ENCODE measurements around the gene TMEM170B. TPM values are rescaled to one million over a fixed set of nuclear protein-coding genes. Genes with fewer than 3 reads are reported as not detected.
"Not testable (repeated sequence)": the region's sequence is repeated elsewhere in the genome, so short reads cannot be mapped to it uniquely, and the experiment has no call there.

Gene TMEM170B
- total RNA-seq, 2 donors from 2014 or later = 1.0 to 1.6 TPM

DNA sequence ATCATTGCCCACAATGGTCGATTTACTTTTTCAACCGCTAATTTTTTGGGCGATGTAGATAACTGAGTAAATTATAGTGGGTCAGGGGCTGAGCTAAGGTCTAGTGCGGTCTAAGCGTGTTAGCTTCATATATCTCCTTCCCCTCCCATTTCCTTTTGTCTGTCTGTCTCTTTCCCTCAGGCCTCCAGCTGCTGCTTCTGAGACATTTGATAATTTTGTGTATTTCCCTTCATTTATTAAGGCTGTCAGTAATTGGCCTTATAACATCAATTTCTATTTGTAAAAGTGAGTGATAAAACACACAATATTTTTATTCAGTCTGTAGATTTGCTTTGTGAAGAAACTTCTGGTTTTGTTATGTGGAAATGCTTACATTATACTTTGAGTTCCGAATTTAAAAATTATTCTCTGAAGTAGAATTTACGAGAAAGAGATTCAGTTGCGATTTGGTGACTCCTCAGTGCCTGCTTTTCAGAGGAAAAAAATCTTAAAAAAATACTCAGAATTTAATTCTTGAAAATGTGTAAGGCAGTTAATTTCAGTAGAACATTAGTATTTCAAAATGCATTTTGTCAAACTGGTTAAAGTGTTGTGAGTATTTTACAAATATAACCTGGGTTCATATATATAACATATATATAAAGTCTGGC is 1.4 kb downstream of the TMEM170B start:
- H3K9me3 Mint-ChIP-seq = no peaks in the 10 kb centered on the region
- H3K27ac Mint-ChIP-seq = peak overlapping the region; percentile 91
- peak overlapping the region; percentile 83 to 87 for H3K4me3 Mint-ChIP-seq
- DNase-seq (no peak), ATAC-seq (replicated peaks in 1 of 2) (no peak)
- peaks cover 7% of the 10 kb centered on the region for H3K4me1 Mint-ChIP-seq (ENCODE audit: low read depth)
- peaks cover 0 to 3% of the 10 kb centered on the region in 2 donors for H3K36me3 Mint-ChIP-seq (ENCODE audit: insufficient read depth in 2 of 2)
- H3K27me3 Mint-ChIP-seq (ENCODE audit: low read depth) = peaks cover 14% of the 10 kb centered on the region

DNA sequence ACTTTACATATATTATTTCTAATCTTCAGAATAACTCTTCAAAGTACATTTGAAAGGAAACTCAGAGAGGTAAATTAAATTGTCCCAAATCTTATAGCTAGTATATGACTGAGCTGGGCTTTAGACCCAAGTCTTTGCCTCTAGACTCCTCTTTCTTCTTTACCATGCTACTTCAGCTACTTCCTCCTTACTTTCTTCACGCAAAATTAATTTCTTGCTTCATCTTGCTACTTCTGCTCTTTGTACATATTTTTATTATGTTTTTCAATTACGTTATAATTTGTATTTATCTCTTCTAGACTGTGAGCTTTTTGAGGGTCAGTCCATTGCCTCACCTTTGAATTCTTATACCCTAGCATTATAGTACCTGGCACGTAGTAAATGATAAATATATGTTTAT is 5.3 kb downstream of the TMEM170B start:
- ATAC-seq (replicated peaks in 1 of 2) = no peak
- H3K36me3 Mint-ChIP-seq (ENCODE audit: insufficient read depth in 2 of 2) = peaks cover 0 to 3% of the 10 kb centered on the region in 2 donors
- no peaks in the 10 kb centered on the region for H3K27me3 Mint-ChIP-seq (ENCODE audit: low read depth)
- H3K4me1 Mint-ChIP-seq (ENCODE audit: low read depth) = peaks cover 7% of the 10 kb centered on the region
- H3K9me3 Mint-ChIP-seq = no peaks in the 10 kb centered on the region
- no peak for DNase-seq
- no peak overlapping the region for H3K27ac Mint-ChIP-seq
- H3K4me3 Mint-ChIP-seq = no peak overlapping the region

DNA sequence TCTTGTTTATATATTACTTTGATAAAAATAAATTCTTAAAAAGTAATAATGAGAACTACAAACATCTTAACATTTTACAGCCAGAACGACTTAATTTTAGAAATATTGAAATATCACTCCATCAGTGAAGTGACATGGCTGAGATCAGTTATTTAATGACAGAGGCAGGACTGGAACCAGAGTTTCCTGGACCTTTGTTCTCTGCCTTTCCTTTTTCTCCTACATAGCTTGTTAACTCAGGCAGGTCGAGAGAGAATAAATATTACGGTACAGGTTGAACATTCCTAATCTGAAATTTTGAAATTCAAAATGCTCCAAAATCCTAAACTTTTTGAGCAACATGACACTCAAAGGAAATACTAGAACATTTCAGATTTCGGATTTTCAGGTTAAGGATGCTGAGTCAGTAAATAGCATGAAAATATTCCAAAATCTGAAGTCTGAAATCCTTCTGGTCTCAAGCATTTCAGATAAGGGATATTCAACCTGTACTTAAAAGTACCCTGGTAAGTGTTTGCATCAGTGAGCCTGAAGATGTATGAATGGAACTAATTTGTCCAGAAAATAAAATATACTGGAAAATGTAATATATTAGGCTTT is 6.5 kb downstream of the TMEM170B start:
- peaks cover under 1% of the 10 kb centered on the region for H3K4me1 Mint-ChIP-seq (ENCODE audit: low read depth)
- DNase-seq (no peak), ATAC-seq (replicated peaks in 1 of 2) (no peak)
- no peak overlapping the region for H3K4me3 Mint-ChIP-seq
- H3K27ac Mint-ChIP-seq = no peak overlapping the region
- peaks cover 0 to 3% of the 10 kb centered on the region in 2 donors for H3K36me3 Mint-ChIP-seq (ENCODE audit: insufficient read depth in 2 of 2)
- no peaks in the 10 kb centered on the region for H3K9me3 Mint-ChIP-seq
- no peaks in the 10 kb centered on the region for H3K27me3 Mint-ChIP-seq (ENCODE audit: low read depth)

DNA sequence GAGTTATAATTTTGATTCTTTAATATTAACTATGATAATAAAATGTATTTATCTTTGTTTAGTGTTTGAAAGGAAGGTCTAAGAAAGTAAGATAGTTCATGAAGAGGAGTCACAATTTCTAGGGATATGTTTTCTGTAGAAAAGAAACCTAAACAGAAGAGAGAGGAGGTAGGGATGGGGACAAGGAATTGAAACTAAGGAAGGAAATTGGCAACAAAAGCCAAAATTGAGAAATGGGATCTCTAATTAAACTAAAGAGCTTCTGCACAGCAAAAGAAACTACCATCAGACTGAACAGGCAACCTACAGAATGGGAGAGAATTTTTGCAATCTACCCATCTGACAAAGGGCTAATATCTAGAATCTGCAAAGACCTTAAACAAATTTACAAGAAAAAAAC is 10.3 kb downstream of the TMEM170B start:
- ATAC-seq (replicated peaks in 1 of 2); H3K4me3 Mint-ChIP-seq; H3K36me3 Mint-ChIP-seq (ENCODE audit: insufficient read depth in 2 of 2); H3K9me3 Mint-ChIP-seq; H3K27ac Mint-ChIP-seq; H3K27me3 Mint-ChIP-seq (ENCODE audit: low read depth); DNase-seq; H3K4me1 Mint-ChIP-seq (ENCODE audit: low read depth): not testable (repeated sequence)

DNA sequence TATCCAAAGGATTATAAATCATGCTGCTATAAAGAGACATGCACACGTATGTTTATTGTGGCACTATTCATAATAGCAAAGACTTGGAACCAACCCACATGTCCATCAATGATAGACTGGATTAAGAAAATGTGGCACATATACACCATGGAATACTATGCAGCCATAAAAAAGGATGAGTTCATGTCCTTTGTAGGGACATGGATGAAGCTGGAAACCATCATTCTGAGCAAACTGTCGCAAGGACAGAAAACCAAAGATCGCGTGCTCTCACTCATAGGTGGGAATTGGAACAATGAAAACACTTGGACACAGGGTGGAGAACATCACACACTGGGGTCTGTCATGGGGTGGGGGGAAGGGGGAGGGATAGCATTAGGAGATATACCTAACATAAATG is 11.0 kb downstream of the TMEM170B start:
- H3K4me1 Mint-ChIP-seq (ENCODE audit: low read depth); H3K27ac Mint-ChIP-seq: not testable (repeated sequence)

DNA sequence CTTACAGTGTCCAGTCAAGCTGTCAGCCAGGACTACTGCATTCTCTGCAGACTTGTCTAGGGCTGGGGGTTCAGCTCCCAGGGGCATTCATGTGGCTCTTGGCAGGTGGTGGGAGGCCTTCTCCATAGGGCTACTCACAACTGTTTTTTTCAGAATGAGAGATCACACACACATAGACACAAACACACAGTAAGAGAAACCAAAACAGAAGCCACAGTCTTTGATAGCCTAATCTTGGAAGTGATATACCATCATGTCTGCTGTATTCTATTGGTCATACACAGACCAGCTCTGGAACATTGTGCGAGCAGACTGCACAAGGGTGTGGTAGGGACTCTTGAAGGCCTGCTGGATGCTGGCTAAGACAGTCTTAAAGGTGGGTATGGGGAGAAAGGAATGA is 13.5 kb downstream of the TMEM170B start:
- Mint-ChIP-seq H3K4me1 (ENCODE audit: low read depth) (peaks cover 6% of the 10 kb centered on the region), H3K9me3 (no peaks in the 10 kb centered on the region), H3K27ac (no peak overlapping the region), H3K4me3 (no peak overlapping the region), H3K36me3 (ENCODE audit: insufficient read depth in 2 of 2) (no peaks in the 10 kb centered on the region), H3K27me3 (ENCODE audit: low read depth) (no peaks in the 10 kb centered on the region)
- ATAC-seq (replicated peaks in 1 of 2) = peak in 1 of 2 donors; percentile 47
- no peak for DNase-seq

More for the DNA sequence above, 11.0 kb downstream of the TMEM170B start:
- not testable (repeated sequence) for H3K9me3 Mint-ChIP-seq; H3K4me3 Mint-ChIP-seq; H3K36me3 Mint-ChIP-seq (ENCODE audit: insufficient read depth in 2 of 2); DNase-seq; H3K27me3 Mint-ChIP-seq (ENCODE audit: low read depth); ATAC-seq (replicated peaks in 1 of 2)

DNA sequence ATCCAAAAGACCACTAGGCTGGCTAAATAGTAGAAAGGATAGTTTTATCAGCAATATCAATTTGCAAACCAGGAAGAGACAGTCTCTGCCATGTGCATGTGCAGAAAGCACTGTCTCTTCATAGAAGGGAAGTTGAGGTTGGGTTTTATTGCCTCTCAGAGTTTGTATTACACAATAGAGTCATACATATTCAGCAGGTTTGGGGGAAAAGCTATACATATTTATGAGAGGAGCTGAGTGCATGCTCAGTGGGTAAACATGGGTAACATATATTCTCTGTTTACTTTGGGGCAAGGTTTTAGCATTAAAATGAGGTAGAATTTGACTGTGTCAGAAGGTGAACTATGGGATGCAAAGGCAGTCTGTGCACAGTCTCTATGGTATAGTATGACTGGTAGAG is 14.9 kb downstream of the TMEM170B start:
- ATAC-seq (replicated peaks in 1 of 2) = no peak
- Mint-ChIP-seq H3K9me3 (no peaks in the 10 kb centered on the region), H3K4me1 (ENCODE audit: low read depth) (peaks cover 6% of the 10 kb centered on the region), H3K36me3 (ENCODE audit: insufficient read depth in 2 of 2) (no peaks in the 10 kb centered on the region), H3K27me3 (ENCODE audit: low read depth) (no peaks in the 10 kb centered on the region), H3K4me3 (no peak overlapping the region), H3K27ac (no peak overlapping the region)
- DNase-seq = no peak

DNA sequence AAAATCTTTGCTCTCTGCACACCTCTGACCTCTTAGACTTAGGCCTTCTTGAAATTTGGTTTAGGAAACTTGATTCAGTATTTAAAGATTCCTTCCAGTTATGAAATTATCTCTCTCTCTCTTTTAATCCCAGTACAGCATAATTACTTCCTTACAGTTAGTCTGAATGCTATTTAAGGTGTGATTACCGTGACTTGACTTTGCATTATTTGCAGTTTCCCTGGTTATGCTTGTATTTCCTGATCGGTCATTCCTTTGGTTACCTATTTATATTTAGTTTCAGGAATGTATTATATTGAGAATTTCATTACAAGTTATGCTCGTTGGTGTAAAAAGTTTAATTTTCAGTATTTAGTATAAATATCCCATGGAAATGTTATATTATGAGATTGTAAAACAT is 16.3 kb downstream of the TMEM170B start:
- H3K4me1 Mint-ChIP-seq (ENCODE audit: low read depth) = peaks cover 6% of the 10 kb centered on the region
- H3K9me3 Mint-ChIP-seq = no peaks in the 10 kb centered on the region
- H3K4me3 Mint-ChIP-seq = no peak overlapping the region
- peaks cover 0 to 3% of the 10 kb centered on the region in 2 donors for H3K36me3 Mint-ChIP-seq (ENCODE audit: insufficient read depth in 2 of 2)
- no peak for ATAC-seq (replicated peaks in 1 of 2)
- no peak for DNase-seq
- H3K27me3 Mint-ChIP-seq (ENCODE audit: low read depth) = no peaks in the 10 kb centered on the region
- no peak overlapping the region for H3K27ac Mint-ChIP-seq

DNA sequence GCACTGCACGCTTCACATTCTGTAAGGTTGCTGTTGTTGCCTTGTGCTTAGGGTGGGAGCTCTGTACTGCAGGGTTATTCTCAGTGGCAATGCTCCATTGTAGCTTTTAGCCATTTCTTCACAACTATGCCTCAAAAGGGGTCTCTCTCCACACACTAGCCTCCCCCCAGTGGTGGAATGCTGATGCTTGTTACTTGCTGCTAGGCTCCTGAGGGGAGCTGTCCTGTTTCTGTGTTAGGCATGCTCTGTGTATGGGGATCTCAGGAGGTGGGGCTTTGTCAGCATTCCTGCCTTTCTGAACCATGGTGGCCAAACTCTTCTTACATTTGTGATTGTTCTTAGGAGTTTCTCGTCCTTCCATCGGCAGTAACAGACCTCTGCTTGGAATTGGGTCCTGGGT is 18.8 kb downstream of the TMEM170B start:
- DNase-seq = no peak
- Mint-ChIP-seq H3K36me3 (ENCODE audit: insufficient read depth in 2 of 2) (peaks cover 0 to 3% of the 10 kb centered on the region in 2 donors), H3K4me1 (ENCODE audit: low read depth) (peaks cover 6% of the 10 kb centered on the region), H3K27ac (no peak overlapping the region), H3K27me3 (ENCODE audit: low read depth) (no peaks in the 10 kb centered on the region), H3K4me3 (no peak overlapping the region), H3K9me3 (no peaks in the 10 kb centered on the region)
- no peak for ATAC-seq (replicated peaks in 1 of 2)

DNA sequence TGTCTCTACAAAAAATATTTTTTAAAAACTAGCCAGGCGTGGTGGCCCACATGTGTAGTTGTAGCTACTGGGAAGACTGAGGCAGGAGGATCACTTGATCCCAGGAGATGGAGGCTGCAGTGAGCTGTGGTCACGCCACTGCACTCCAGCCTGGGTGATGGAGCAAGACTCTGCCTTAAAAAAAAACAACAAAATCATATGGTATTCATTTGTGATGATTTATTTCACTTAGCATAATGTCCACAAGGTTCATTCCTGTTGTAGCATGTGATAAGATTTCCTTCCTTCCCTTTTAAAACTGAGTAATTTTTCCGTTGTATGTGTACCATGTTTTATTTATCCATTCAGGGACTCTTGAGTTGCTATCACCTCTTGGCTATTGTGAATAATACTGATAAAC is 26.2 kb downstream of the TMEM170B start:
- Mint-ChIP-seq H3K27ac (no peak overlapping the region), H3K9me3 (no peaks in the 10 kb centered on the region)
- no peak for ATAC-seq (replicated peaks in 1 of 2)

DNA sequence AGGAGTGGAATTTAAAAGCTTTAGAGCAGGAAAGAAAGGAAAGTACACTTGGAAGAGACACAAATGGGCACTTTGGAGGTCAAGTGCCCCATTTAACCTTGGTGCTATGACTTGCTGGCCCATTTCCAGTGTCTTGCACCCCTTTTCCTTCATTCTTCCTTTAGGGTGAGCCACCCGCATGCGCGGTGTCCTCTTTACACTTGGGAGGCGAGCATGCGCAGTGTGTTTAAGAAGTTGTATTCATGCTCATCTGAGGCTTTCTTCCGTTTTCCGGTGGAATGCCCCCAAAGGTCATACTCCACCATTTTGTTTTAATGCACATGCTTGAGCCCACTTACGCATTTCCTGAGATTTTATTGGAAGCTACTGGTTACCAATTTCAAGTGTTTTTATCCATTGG is 29.1 kb downstream of the TMEM170B start:
- no peak overlapping the region for H3K4me3 Mint-ChIP-seq
- H3K36me3 Mint-ChIP-seq (ENCODE audit: insufficient read depth in 2 of 2) = no peaks in the 10 kb centered on the region
- H3K9me3 Mint-ChIP-seq = no peaks in the 10 kb centered on the region
- H3K4me1 Mint-ChIP-seq (ENCODE audit: low read depth) = no peaks in the 10 kb centered on the region
- no peak for DNase-seq
- no peak overlapping the region for H3K27ac Mint-ChIP-seq
- H3K27me3 Mint-ChIP-seq (ENCODE audit: low read depth) = no peaks in the 10 kb centered on the region
- no peak for ATAC-seq (replicated peaks in 1 of 2)

More for the DNA sequence above, 26.2 kb downstream of the TMEM170B start:
- Mint-ChIP-seq H3K36me3 (ENCODE audit: insufficient read depth in 2 of 2) (no peaks in the 10 kb centered on the region), H3K4me1 (ENCODE audit: low read depth) (no peaks in the 10 kb centered on the region), H3K4me3 (no peak overlapping the region), H3K27me3 (ENCODE audit: low read depth) (no peaks in the 10 kb centered on the region)
- no peak for DNase-seq

DNA sequence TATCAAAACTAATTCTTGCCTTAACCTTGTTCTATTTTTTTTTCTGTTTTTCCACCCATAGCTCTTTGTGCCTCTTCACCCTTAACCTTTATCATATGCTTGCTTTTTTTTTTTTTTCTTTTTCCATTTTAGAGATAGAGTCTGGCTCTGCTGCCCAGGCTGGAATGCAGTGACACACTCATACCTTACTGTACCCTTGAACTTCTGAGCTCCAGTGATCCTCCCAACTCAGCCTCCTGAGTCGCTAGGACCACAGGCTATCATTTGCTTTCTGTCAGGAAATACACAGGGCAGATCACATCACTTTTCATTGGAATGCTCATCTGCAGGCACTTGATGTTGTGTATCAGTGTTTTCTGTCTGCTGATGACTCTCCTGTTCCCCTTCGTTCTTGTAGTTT is 33.5 kb downstream of the TMEM170B start:
- no peaks in the 10 kb centered on the region for H3K9me3 Mint-ChIP-seq
- no peak for ATAC-seq (replicated peaks in 1 of 2)
- no peak overlapping the region for H3K27ac Mint-ChIP-seq
- H3K36me3 Mint-ChIP-seq (ENCODE audit: insufficient read depth in 2 of 2) = no peaks in the 10 kb centered on the region
- H3K27me3 Mint-ChIP-seq (ENCODE audit: low read depth) = no peaks in the 10 kb centered on the region
- no peak for DNase-seq
- H3K4me3 Mint-ChIP-seq = no peak overlapping the region
- no peaks in the 10 kb centered on the region for H3K4me1 Mint-ChIP-seq (ENCODE audit: low read depth)

DNA sequence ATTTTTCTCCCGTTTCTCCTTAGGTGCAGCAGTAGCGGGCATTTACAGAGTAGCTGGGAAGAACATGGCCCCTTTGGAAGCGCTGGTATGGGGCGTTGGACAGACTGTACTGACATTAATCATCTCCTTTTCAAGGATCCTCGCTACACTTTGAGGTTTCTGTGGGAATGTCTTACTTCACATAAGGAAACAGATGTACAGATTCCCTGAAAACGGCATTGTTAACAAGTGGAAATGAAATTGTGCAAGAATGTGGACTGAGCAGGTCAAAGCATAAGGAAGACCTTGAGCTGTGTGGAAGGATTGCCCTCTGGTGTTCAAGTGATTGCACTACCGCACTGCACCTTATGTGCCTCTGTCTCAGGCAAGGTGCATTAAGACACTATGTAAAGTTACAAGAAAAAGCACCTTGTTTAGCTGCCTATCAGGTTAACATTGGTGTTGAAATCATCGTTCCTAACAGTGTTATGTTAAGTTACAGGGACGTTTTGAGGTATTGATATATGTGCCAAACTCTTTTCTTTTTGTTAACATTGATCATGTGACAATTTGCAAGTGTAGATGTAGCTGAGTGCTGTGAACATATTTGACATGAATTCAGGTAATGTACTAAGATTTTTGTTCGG is 38.0 kb downstream of the TMEM170B start:
- H3K27me3 Mint-ChIP-seq (ENCODE audit: low read depth) = no peaks in the 10 kb centered on the region
- H3K4me3 Mint-ChIP-seq = no peak overlapping the region
- H3K27ac Mint-ChIP-seq = no peak overlapping the region
- ATAC-seq (replicated peaks in 1 of 2) (peak; percentile 91 to 92), DNase-seq (peak; percentile 39 to 45)
- no peaks in the 10 kb centered on the region for H3K9me3 Mint-ChIP-seq
- H3K4me1 Mint-ChIP-seq (ENCODE audit: low read depth) = no peaks in the 10 kb centered on the region
- H3K36me3 Mint-ChIP-seq (ENCODE audit: insufficient read depth in 2 of 2) = no peaks in the 10 kb centered on the region
